HG03378 (cell line): ENCODE data around the gene SAMD8.
"Not testable (repeated sequence)": the region's sequence is repeated elsewhere in the genome, so short reads cannot be mapped to it uniquely, and the experiment has no call there.

Experiments
- ATAC-seq: cut with Tn5 transposase; IDR thresholded peaks from one replicate; pipeline ENCODE4 v1.9.1; 2021; ENCODE audit warnings: mild to moderate bottlenecking, moderate library complexity; ENCODE audit not compliant: unreplicated experiment

SAMD8 gene

DNA sequence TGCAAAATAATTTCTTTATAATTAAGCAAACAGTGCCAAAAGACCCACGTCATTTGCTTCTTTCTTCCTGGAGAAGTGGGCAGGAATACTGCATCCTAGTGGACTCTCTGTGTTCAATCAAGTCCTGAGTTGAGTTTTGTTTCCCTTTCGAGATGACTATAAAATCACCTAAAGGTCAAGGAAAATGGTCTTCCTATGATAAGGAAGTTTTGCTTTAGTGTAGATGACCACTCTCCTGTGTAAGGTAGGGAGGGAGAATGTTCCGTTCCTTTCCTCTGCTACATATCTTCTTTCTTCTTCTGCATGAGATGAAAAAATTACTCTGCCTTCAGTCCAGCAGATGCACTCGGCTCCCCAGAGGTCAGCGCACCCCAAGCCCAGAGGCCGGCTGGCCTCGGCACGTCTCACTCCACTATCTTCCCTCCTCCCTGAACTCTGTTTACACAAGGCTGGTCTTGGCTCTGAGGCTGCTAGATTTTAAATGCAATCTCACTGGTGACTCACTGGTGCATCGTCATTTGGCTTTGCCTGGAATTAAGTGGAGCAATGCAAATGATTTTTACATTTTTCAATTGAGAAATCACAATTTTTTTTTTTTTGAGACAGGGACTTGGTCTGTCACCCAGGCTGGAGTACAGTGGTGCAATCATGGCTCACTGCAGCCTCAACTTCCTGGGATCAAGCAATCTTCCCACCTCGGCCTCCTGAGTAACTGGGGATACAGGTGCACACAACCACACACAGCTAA lies 80.5 kb downstream of the SAMD8 start:
- no peak for ATAC-seq

- not testable (repeated sequence) for ATAC-seq
These were observed 83.2 kb downstream of the SAMD8 start for GRCh38 chr10:75194625-75195024.

- ATAC-seq = no peak
These were observed 83.7 kb downstream of the SAMD8 start for GRCh38 chr10:75195035-75195763.

DNA sequence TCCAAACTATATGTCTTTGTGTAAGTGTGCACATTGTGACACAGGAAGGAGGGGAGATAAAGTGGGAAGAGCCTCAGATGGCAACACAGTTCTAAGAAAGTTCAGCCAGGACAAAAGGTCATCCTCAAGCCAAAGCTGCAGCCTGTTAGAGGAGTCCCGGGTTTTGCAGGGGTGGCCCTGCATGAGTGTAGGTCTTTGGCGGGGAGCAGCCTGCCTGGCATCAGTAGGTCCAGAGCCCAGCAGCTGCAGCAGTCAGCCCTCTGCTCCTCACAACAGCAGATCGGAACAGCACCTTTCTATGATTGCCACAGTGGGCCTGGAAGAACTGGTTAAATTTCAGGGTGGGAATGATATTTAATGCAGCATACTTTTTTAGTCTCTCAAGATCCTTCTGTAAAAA lies 85.6 kb downstream of the SAMD8 start:
- no peak for ATAC-seq

DNA sequence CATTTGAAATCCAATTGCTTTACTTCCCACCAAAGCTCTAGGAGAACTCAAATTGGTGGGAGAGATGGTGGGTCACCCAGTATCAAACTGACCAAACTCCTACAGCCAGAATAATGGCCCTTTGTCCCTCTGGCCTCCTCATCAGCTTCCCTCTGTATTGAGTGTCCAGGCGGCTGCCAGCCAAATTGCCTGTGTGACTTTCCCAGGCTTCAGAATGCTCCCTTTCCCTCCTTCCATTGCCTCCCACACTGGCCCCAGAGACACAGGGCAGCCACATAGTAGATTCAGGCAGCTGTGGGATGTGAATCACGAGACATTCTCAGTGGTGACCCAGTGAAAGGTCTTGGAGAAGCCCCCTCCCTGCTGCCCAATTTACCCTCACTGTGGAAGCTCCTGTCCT lies 86.5 kb downstream of the SAMD8 start:
- ATAC-seq = no peak

DNA sequence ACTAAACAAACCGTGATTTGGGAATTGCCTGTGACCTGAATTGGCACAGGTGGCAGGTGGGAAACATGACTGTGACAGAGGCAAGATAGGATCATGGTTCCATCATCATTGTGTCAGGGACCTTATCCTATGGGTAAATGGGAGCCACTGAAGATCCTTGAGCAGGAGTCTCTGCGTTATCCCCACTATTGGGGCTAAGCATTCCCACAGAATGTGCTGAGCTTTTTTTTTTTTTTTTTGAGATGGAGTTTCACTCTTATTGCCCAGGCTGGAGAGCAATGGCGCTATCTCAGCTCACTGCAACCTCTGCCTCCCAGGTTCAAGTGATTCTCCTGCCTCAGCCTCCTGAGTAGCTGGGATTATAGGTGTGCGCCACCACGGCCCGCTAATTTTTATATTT lies 88.5 kb downstream of the SAMD8 start:
- ATAC-seq = not testable (repeated sequence)

DNA sequence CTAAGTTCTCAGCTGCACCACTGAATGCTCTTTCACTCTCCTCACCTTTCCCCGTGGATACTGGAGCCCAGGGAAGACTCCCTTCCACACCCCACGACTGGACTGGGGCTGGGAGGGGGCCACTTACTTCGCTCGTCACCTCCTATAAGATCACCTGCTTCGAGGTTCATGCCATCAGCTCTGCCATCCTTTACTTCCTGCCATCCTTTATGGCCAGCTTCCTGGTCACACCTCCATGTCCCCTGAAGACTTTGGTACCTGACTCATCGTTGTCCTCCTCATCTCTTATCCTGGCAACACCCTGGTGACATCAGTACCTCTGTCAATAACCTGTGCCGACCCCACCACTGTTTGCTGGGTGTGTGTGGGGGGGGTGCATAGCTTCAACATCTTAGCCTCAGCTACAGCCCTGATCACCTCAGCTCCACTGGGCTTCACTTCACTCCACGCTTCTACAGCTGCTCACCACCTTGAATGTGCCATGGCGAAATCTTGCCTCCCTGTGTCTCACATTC lies 90.4 kb downstream of the SAMD8 start:
- ATAC-seq = no peak

- no peak for ATAC-seq
These were observed 91.0 kb downstream of the SAMD8 start for GRCh38 chr10:75202321-75203045.

- not testable (repeated sequence) for ATAC-seq
These were observed 91.7 kb downstream of the SAMD8 start for GRCh38 chr10:75203046-75203620.

- no peak for ATAC-seq
These were observed 92.3 kb downstream of the SAMD8 start for GRCh38 chr10:75203724-75204123.

DNA sequence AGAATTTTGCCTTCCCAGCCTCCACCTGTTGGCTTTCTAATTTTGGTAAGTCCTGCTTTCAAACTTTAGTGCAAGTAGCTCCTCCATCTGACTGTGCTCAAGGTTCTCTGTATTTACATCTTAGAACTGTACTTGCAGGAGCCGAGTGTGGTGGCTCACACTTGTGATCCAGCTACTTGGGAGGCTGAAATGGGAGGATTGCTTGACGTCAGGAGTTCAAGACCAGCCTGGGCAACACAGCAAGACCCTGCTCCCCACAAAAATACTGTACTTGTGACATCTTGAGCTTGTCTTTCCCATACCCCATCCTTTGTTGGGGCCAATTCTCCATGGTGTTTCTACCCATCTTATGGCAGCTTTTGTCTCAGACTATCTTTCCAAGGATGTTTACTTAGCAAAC lies 94.5 kb downstream of the SAMD8 start:
- no peak for ATAC-seq

GRCh38 chr10:75206638-75207037 lies 95.2 kb downstream of the SAMD8 start:
- ATAC-seq = not testable (repeated sequence)

DNA sequence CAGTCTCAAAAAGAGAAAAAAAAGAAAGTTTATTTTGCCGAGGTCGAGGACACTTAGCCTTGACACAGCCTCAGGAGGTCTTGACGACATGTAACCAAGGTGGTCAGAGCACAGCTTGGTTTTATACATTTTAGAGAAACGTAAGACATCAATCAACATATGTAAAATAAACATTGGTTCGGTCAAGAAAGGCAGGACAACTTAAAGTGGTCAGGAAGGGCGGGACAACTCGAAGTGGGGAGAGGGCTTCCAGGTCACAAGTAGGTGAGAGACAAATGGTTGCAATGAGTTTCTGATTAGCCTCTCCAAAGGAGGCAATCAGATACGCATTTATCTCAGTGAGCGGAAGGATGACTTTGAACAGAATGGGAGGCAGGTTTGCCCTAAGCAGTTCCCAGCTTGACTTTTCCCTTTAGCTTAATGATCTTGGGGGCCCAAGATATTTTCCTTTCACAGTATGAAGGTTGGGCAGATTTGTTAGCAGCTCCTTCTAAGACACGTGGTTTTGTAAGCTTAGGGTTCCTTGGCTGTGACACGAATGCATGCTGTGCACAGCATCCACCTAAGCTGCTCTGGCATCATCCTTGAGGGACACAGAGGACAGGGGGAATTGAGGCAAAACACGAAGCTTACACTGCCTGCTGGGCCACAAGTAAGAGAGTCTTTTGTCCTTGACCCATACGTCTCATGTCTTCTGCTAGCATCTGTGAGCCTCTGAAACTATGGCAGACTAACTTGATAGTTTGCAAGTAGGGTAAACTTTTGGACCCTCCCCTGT lies 95.8 kb downstream of the SAMD8 start:
- no peak for ATAC-seq

GRCh38 chr10:75207857-75208144 lies 96.3 kb downstream of the SAMD8 start:
- ATAC-seq = no peak

- no peak for ATAC-seq
These were observed 96.7 kb downstream of the SAMD8 start for GRCh38 chr10:75208181-75208580.

DNA sequence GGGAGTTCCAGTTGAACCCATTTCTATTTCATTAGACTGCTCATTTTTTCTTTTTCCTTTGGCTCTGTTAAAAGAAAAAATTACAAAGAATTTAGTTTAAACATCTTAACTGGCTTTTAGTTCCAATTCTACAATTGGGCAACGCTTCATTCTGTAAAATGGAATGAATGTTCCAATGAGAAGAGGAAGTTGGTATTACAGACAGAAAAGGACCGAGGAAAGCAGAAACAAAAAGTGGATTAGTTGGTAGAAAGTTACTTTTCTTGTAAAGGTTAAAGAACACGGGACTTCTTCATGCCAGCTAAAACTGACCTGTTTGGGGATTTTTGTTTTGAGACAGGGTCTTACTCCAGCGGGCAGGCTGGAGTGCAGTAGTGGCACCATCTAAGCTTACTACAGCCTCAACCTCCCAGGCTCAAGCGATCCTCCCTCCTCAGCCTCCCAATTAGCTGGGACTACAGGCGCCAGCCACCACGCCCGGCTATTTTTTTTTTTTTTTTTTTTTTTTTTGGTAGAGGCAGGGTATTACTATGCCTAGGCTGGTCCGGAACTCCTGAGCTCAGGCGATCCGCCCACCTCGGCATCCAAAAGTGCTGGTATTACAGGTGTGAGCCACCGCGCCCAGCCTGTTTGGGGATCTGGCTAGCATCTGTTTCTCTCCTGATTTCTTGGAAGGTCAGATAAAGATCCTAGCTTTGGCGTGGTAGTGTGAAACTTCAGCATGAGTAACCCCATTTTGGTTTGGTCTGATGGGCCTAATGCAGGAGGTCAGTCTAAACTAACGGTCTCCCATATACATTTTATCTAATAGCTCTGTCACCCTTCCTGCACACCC lies 97.8 kb downstream of the SAMD8 start:
- ATAC-seq = no peak

DNA sequence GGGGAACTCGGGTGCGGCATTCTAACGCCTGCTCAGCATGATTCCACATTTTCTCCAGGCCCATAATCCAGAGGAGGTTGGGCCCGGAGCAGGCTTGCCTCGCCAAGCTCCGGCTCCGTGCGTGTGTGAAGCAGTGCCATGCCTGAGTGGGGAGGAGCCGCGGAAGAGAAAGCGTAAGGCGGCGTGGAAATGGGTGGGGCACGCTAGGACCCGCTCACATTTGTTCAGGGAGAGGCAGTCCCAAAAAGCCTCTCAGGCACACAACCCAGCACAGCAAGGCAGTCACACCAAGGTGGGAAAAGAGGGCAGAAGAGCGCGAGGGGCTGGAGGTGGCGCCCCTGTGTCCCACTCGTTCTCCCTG lies 98.4 kb downstream of the SAMD8 start:
- ATAC-seq = peak; percentile 65

DNA sequence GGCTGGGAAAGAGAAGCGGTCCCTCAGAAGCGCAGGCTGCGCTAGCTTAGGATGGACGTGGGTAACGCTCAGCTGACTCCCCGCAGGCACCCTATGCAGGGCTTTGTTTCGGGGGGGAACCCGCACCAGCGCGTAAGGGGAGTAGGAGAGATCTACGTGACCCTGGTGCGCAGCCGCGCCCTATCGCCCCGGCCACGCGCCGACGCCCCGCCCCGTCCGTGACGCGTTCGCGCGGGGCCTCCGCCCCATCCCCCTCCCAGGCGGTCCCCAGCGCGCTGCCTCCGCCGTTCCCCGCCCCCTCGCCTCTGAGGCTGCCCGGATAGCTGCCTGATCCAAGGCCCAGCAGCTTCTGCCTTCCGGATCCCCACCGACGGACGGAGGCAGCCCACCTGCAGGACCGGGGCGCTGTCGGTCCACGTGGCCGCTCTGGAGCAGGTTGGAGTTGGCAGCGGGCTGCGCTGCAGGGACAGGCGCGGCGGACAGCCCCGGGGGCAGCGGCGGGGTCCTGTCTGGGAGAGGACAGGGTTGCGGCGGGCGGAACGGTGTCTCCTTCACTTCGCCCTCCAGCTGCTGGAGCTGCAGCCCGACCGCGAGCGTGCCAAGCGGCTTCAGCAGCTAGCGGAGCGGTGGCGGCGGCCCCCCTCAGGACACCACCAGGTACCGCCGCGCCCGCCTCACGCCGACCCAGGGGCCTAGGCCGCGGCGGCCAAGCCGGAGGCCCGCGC lies 99.0 kb downstream of the SAMD8 start, which contains the start of gene VDAC2:
Gene VDAC2, plus strand, starts transcription at position 515 of the 725 bp plus-strand sequence. CDS start 363 bp downstream, outside the sequence.
- peak; percentile 73 for ATAC-seq
